Lung (tissue), 12 donors: Measurements from ENCODE around the gene SLC7A10. TPM values are rescaled to one million over a fixed set of nuclear protein-coding genes. Genes with fewer than 3 reads are reported as not detected.

Experiments used
- ATAC-seq: fragments of 200-7000 bp; cut with Tn5 transposase; one replicate; pipeline ENCODE4 v1.9.1; 2020; ENCODE audit warnings: moderate number of reproducible peaks; ENCODE audit not compliant: insufficient read depth, low FRiP score
- DNase-seq, 3 donors: peaks; one replicate each; pipeline ENCODE4 v3.0.0-alpha.2; 2013 to 2017
- H3K27ac ChIP-seq, 2 donors: one replicate each; pipeline ENCODE4 v1.5.1; 2013; ENCODE audit warnings: mild to moderate bottlenecking in 2 of 2, moderate library complexity in 2 of 2, control low read depth in 1 of 2, inconsistent platforms in 1 of 2, low read depth in 1 of 2, low read length in 1 of 2
- H3K27me3 ChIP-seq, 3 donors: one replicate each; pipeline ENCODE4 v1.5.1; 2013; ENCODE audit warnings: low read length in 2 of 3; ENCODE audit not compliant: control insufficient read depth in 3 of 3, insufficient read depth in 3 of 3
- H3K36me3 ChIP-seq, 4 donors: one replicate each; pipeline ENCODE4 v1.5.1; 2013; ENCODE audit warnings: low read length in 4 of 4, mild to moderate bottlenecking in 1 of 4, moderate library complexity in 1 of 4; ENCODE audit not compliant: control insufficient read depth in 4 of 4, insufficient read depth in 4 of 4
- H3K4me1 ChIP-seq, 5 donors: one replicate each; pipeline ENCODE4 v1.5.1; 2013; ENCODE audit warnings: low read length in 5 of 5, mild to moderate bottlenecking in 2 of 5, moderate library complexity in 1 of 5; ENCODE audit not compliant: control insufficient read depth in 5 of 5, insufficient read depth in 5 of 5
- H3K4me3 ChIP-seq: one replicate; pipeline ENCODE4 v1.5.1; 2013; ENCODE audit warnings: mild to moderate bottlenecking, control low read depth, moderate library complexity
- H3K9ac ChIP-seq, 2 donors: one replicate each; pipeline ENCODE4 v1.5.1; 2013; ENCODE audit warnings: low read length in 2 of 2, control low read depth in 1 of 2; ENCODE audit not compliant: insufficient read depth in 1 of 2
- H3K9me3 ChIP-seq, 4 donors: one replicate each; pipeline ENCODE4 v1.5.1; 2013; ENCODE audit warnings: low read length in 3 of 4, mild to moderate bottlenecking in 1 of 4, moderate library complexity in 1 of 4; ENCODE audit not compliant: control insufficient read depth in 4 of 4, insufficient read depth in 3 of 4
- WGBS, 2 donors: extraction: QIAGEN DNeasy Blood & Tissue Kit; methylation state at CpG; one replicate each; pipeline ENCODE4 v1.1.7; 2013; 5-methylcytosine and 5-hydroxymethylcytosine counted together
- polyA plus RNA-seq, 2 donors: library from polyadenylated mRNA; stranded (reverse); fragments of 200-250 nt; gene quantifications; one replicate each; pipeline ENCODE4 v1.2.1, GENCODE V29; 2013
- total RNA-seq, 2 donors: library from RNA; depleted of rRNA in 1 of 2; stranded (reverse); fragments of >200 nt in 1 of 2; gene quantifications; one replicate each; pipeline ENCODE4 v1.2.1, GENCODE V29; 2014 to 2021
- TF ChIP-seq, protein P1 (sequence below): IDR thresholded peaks from 2 replicates; pipeline ENCODE4 v1.5.1; 2012; ENCODE audit warnings: mild to moderate bottlenecking; ENCODE audit errors: control extremely low read depth, extremely low read depth
- donor health status: control.
- donor health status: control.
- donor health status: Bipolar disorder and iron deficiency.
- donor health status: healthy.
- donor health status: DM: yes; HTN: yes; CAD: no.

Gene SLC7A10
- total and polyA plus RNA-seq, 4 donors, result 0.02 to 0.71 (median 0.16) TPM

DNA sequence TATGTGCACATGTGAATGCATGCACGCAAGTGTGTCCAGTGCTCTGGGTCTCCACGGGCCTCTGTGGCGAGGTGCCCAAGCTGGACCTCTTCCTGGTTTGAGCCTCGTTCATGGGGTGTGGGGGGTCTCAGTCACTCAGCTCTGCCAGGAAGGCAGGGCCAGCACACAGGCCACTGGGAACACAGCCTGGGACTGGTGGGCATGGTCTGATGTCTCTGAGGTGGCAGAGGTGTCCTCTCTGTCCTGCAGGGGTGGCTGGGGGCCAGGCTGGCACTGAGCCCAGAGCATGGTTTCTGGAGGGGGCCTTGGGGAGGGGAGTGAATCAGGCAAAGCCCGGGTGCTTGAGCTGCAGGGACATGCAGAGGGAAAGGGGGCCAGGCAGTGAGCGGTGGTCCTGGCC, 22.1 kb downstream of the SLC7A10 start:
- ATAC-seq (no peak), DNase-seq (no peak)
- no peak overlapping the region for H3K4me3 ChIP-seq
- H3K27me3 ChIP-seq, result no peaks in the 10 kb centered on the region
- H3K36me3 ChIP-seq, result peaks cover 0 to 24% (median 9%) of the 10 kb centered on the region in 4 donors
- no peaks in the 10 kb centered on the region for H3K9me3 ChIP-seq
- H3K9ac ChIP-seq, result no peak overlapping the region
- no peak overlapping the region for H3K27ac ChIP-seq
- WGBS, 2 donors, result 80 to 85% methylated on average over 6 of the region's 6 CpGs
- H3K4me1 ChIP-seq, result no peaks in the 10 kb centered on the region
- TF ChIP-seq, protein P1, sequence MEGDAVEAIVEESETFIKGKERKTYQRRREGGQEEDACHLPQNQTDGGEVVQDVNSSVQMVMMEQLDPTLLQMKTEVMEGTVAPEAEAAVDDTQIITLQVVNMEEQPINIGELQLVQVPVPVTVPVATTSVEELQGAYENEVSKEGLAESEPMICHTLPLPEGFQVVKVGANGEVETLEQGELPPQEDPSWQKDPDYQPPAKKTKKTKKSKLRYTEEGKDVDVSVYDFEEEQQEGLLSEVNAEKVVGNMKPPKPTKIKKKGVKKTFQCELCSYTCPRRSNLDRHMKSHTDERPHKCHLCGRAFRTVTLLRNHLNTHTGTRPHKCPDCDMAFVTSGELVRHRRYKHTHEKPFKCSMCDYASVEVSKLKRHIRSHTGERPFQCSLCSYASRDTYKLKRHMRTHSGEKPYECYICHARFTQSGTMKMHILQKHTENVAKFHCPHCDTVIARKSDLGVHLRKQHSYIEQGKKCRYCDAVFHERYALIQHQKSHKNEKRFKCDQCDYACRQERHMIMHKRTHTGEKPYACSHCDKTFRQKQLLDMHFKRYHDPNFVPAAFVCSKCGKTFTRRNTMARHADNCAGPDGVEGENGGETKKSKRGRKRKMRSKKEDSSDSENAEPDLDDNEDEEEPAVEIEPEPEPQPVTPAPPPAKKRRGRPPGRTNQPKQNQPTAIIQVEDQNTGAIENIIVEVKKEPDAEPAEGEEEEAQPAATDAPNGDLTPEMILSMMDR, result no peak

DNA sequence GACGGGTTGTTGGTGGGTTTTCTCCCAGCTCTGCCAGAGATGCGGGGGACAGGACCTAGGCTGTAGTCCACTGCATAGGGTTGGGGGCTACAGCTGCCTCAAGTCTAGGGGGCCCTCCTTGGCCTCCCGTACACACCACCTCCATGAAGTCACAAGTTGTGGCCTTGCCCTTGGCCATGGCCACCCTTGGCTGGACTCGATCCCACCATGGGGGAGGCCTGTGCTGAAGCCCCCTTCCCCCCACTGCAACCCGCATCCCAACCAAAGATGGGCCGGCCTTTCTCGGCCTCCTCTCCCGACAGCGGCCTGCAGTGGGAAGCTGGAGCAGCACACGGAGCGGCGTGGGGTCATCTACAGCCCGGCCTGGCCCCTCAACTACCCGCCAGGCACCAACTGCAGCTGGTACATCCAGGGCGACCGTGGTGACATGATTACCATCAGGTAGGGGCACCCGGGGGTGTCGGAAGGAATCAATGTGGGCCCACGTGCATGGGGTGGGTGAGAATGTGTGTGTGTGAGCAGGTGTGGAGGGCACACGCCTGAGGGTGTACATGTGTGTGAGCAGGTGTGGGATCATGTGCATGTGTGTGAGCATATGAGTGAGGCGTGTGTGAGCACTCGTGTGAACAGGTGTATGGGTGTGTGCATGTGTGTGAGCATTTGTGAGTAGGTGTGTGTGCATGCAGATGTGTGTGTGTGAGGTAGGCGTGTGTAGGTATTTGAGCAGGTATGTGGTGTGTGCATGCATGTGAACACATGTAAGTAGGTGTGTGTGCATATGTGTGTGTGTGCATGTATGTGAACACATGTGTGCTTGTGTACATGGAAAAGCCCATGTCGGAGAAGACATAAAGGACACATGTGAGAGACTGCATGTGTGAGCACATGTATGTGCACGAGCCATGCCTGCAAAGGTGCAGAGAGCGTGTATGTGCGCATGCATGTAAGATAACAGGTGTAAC, 22.8 kb downstream of the SLC7A10 start:
- Histone ChIP-seq H3K36me3 (peaks cover 0 to 26% (median 10%) of the 10 kb centered on the region in 4 donors), H3K27ac (no peak overlapping the region), H3K27me3 (no peaks in the 10 kb centered on the region), H3K4me1 (no peaks in the 10 kb centered on the region), H3K4me3 (no peak overlapping the region), H3K9ac (no peak overlapping the region), H3K9me3 (no peaks in the 10 kb centered on the region)
- WGBS, 2 donors, result 92 to 93% methylated on average over 27 of the region's 27 CpGs
- DNase-seq, result no peak
- ATAC-seq, result no peak
- TF ChIP-seq, protein P1, result no peak

DNA sequence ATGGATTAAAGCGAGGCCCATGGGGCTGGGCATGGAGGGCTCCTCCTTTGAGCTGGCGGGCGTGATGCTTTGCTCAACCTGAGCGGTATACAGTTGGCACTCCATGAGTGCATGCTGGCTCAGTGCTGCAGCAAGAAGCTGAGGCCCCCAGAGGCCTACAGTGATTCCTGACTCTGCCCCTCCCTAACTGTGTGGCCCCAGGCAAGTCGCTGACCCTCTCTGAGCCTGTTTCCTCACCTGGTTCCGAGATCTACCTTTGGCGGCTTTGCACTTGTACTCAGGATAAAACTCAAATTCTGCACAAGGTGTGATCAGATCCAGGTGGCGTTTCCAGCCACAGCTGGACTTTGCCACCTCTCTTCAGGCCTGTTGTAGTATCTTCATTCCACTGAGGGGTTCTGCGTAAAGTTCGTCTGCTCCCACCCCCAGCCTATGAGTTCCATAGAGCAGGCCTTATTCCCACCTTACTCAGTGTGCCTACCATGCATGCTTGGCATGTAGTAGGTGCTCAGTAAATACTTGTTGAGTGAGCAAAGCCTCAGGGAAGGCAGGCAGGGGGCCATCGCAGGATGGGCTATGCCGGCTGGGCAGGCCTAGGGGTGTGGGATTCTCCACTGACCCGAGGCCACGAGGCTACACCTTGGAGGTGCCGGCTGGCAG, 23.6 kb downstream of the SLC7A10 start:
- Histone ChIP-seq H3K9ac (no peak overlapping the region), H3K9me3 (no peaks in the 10 kb centered on the region), H3K36me3 (peaks cover 0 to 33% (median 11%) of the 10 kb centered on the region in 4 donors), H3K4me1 (no peaks in the 10 kb centered on the region), H3K27ac (no peak overlapping the region), H3K27me3 (no peaks in the 10 kb centered on the region), H3K4me3 (no peak overlapping the region)
- ATAC-seq, result no peak
- TF ChIP-seq, protein P1, result no peak
- no peak for DNase-seq
- WGBS, 2 donors, result 97% methylated on average over 15 of the region's 15 CpGs
